MCF 10A (cell line): ENCODE results near the gene MIEF1. TPM values are rescaled to one million over a fixed set of nuclear protein-coding genes. Genes with fewer than 3 reads are reported as not detected.
A peak's percentile ranks its signal among the peaks of the same experiment; 100 is the strongest.

Source experiments
- BruUV-seq: library from RNA; stranded (reverse); fragments of 400-500 nt; replicated peaks from 2 replicates; lab custom pipeline; 2021; lab: Mats Ljungman, UMichigan
- CTCF ChIA-PET: fragments of 300-600 bp; sonication (Branson Sonifier 250); formaldehyde crosslinking; extraction: SDS; loops from one replicate; lab custom pipeline; 2021; ENCODE audit warnings: antibody characterized with exemption, inconsistent platforms; lab: Yijun Ruan, JAX
- POLR2A ChIA-PET: fragments of 300-600, 350-650 bp; sonication (Branson Sonifier 250); formaldehyde crosslinking; extraction: SDS; loops from one replicate; lab custom pipeline; 2020; ENCODE audit warnings: antibody characterized with exemption, inconsistent platforms; lab: Yijun Ruan, JAX
- DNase-seq: peaks from one replicate; pipeline ENCODE4 v3.0.0-alpha.2; 2018; ENCODE audit not compliant: unreplicated experiment
- H3K27ac Mint-ChIP-seq: one replicate; pipeline ENCODE4 v1.8.0; 2022; ENCODE audit warnings: mild to moderate bottlenecking, low read depth, mixed read lengths; ENCODE audit not compliant: unreplicated experiment
- H3K27me3 Mint-ChIP-seq: one replicate; pipeline ENCODE4 v1.8.0; 2022; ENCODE audit warnings: mixed read lengths; ENCODE audit not compliant: insufficient read depth, unreplicated experiment
- H3K36me3 Mint-ChIP-seq: one replicate; pipeline ENCODE4 v1.8.0; 2022; ENCODE audit warnings: mild to moderate bottlenecking, moderate library complexity, mixed read lengths; ENCODE audit not compliant: insufficient read depth, unreplicated experiment
- H3K4me1 Mint-ChIP-seq: one replicate; pipeline ENCODE4 v1.8.0; 2022; ENCODE audit warnings: mixed read lengths; ENCODE audit not compliant: insufficient read depth, unreplicated experiment
- H3K4me3 Mint-ChIP-seq: one replicate; pipeline ENCODE4 v1.8.0; 2022; ENCODE audit warnings: mild to moderate bottlenecking, moderate library complexity, mixed read lengths; ENCODE audit not compliant: unreplicated experiment
- H3K9me3 Mint-ChIP-seq: one replicate; pipeline ENCODE4 v1.8.0; 2022; ENCODE audit warnings: mixed read lengths; ENCODE audit not compliant: unreplicated experiment
- intact Hi-C: fragments of 100-400 bp; cut with micrococcal nuclease; formaldehyde crosslinking; loops from 2 replicates; pipeline ENCODE4 v1.14.1; 2022
- total RNA-seq: library from RNA; stranded (reverse); gene quantifications from 2 replicates; pipeline ENCODE4 v1.2.3, GENCODE V29; 2022
- TF ChIP-seq, protein P1 (sequence below): fragments of 200-600 bp; IDR thresholded peaks from one replicate; pipeline ENCODE4 v1.8.0; 2022; ENCODE audit warnings: antibody characterized with exemption, mild to moderate bottlenecking; ENCODE audit not compliant: unreplicated experiment

The MIEF1 gene
- total RNA-seq, 1 experiment from 2014 or later, result 40.2 TPM

DNA sequence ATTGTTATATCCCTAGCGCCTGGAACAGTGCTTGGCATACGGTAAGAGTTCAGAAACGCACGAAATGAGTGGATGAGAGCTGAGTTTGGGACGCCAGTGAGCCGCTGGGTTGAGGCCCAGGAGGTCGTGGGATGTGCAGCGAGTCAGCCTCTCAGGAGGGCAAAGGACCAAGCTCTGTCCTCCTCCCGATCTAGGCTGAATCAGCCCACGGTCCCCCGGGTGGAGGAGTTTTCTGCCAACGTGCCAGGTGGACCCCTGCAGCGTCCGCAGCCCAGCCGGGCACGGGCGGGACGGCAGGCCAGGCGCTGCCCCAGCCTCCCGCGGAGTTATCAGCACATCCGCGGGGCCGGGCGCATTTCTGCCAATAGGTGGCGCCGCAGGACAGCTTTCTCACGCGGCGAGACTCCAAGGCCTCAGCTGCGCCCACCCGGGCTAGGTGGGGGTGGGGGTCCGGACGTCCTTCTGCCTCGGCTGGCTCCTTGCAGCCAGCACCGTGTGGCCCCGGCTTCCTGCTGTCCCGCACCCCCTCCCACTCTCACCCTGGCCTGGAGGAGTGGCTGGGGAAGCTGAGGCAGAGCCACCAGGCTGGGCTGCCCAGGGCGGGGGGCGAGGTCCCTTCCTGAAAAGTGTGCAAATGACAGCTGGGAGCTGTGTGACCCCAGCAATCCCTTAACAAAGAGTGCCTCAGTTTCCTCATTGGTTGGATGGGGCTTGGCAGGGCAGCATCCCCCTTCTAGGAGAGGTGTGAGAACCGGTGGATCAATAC, 32.7 kb downstream of the MIEF1 start:
- Mint-ChIP-seq H3K36me3 (peaks cover 25% of the 10 kb centered on the region), H3K9me3 (no peaks in the 10 kb centered on the region), H3K27ac (no peak overlapping the region), H3K4me1 (peaks cover 24% of the 10 kb centered on the region), H3K4me3 (no peak overlapping the region), H3K27me3 (no peaks in the 10 kb centered on the region)
- BruUV-seq, result no TSS peak
- DNase-seq, result peak; percentile 70
- intact Hi-C loops, result loop anchor here (1.0 to 5.0 kb wide), 5 partner anchors 465 to 812 kb away; partner anchors contain the start of genes ADSL and TNRC6B
- TF ChIP-seq, protein P1, sequence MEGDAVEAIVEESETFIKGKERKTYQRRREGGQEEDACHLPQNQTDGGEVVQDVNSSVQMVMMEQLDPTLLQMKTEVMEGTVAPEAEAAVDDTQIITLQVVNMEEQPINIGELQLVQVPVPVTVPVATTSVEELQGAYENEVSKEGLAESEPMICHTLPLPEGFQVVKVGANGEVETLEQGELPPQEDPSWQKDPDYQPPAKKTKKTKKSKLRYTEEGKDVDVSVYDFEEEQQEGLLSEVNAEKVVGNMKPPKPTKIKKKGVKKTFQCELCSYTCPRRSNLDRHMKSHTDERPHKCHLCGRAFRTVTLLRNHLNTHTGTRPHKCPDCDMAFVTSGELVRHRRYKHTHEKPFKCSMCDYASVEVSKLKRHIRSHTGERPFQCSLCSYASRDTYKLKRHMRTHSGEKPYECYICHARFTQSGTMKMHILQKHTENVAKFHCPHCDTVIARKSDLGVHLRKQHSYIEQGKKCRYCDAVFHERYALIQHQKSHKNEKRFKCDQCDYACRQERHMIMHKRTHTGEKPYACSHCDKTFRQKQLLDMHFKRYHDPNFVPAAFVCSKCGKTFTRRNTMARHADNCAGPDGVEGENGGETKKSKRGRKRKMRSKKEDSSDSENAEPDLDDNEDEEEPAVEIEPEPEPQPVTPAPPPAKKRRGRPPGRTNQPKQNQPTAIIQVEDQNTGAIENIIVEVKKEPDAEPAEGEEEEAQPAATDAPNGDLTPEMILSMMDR, result peak; percentile 93
- ChIA-PET POLR2A (interaction anchor here (0.6 to 2.7 kb wide), 12 partner anchors 11 to 811 kb away, joined by 3 to 28 read pairs (median 4); partner anchors contain the start of genes ADSL, ATF4 and MIEF1), CTCF (interaction anchor here (0.6 to 26.5 kb wide), 41 partner anchors 9 to 1194 kb away, joined by 3 to 471 read pairs (median 4); partner anchors contain the start of gene ADSL)

DNA sequence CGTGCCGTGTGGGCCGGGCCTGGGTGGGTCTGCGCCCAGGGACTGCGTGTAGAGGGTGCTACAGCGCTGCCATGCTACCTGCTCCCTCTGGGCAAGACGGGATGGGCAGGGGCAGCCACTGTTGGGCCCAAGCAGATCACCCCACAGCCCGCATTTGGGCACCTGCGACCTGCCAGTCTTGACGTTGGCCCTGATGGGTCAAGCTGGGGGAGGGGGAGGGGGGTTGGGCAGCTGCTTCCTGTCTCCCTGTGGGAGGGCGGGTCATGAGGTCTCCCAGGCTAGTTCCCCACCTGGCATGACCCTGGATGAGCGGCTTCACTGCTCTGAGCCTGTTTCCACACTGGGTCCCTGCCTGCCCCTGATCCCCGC, 33.3 kb downstream of the MIEF1 start:
- H3K27ac Mint-ChIP-seq, result no peak overlapping the region
- H3K27me3 Mint-ChIP-seq, result no peaks in the 10 kb centered on the region
- ChIA-PET POLR2A (interaction anchor here (0.9 to 2.7 kb wide), 8 partner anchors 15 to 811 kb away, joined by 3 to 28 read pairs (median 5); partner anchors contain the start of genes ADSL, ATF4 and MIEF1), CTCF (interaction anchor here (0.6 to 26.5 kb wide), 22 partner anchors 8 to 866 kb away, joined by 3 to 471 read pairs (median 4); partner anchors contain the start of gene ADSL)
- H3K9me3 Mint-ChIP-seq, result no peaks in the 10 kb centered on the region
- H3K4me3 Mint-ChIP-seq, result no peak overlapping the region
- DNase-seq, result no peak
- peaks cover 19% of the 10 kb centered on the region for H3K36me3 Mint-ChIP-seq
- intact Hi-C loops, result loop anchor here (2.0 kb wide), 2 partner anchors 489 to 811 kb away; partner anchors contain the start of gene ADSL
- peaks cover 18% of the 10 kb centered on the region for H3K4me1 Mint-ChIP-seq
- TF ChIP-seq, protein P1, result no peak
- BruUV-seq, result no TSS peak

DNA sequence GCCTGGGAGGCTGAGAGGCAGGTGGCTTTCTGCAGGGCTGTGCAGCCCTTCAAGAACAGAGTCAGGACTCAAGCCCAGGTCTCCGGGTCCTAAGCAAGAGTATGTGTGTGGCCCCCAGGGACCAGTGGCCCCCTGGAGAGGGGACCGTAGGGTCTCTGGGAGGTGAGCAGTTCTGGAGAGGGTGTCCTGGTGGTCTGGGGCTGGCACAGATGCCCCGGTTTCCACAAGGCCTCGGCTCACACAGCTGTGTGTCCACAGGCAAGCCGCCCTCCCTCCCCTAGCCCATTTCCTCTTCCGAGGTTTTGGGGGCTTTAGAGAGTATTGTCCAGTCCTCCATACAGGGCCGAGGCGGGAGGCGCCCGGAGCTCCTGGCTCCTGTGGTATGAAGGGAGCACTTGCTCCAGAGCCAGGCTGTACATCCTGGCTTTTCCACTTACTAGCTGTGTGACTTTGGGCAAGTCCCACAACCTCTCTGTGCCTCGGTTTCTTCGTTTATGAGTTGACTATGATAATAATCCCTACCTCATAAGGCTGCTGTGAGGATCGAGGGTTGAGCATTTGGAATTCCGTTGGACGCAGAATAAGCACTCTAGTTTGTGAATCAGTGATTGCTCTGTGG, 33.9 kb downstream of the MIEF1 start:
- Mint-ChIP-seq H3K27me3 (no peaks in the 10 kb centered on the region), H3K4me1 (peaks cover 12% of the 10 kb centered on the region), H3K9me3 (no peaks in the 10 kb centered on the region), H3K36me3 (peaks cover 13% of the 10 kb centered on the region), H3K4me3 (no peak overlapping the region), H3K27ac (no peak overlapping the region)
- intact Hi-C loops, result loop anchor here (2.0 kb wide), 2 partner anchors 489 to 811 kb away; partner anchors contain the start of gene ADSL
- no peak for DNase-seq
- BruUV-seq, result no TSS peak
- CTCF ChIA-PET, result interaction anchor here (0.6 to 26.5 kb wide), 9 partner anchors 9 to 810 kb away, joined by 3 to 471 read pairs (median 4); partner anchors contain the start of gene ADSL
- POLR2A ChIA-PET, result interaction anchor here (0.7 to 2.7 kb wide), 3 partner anchors 11 to 507 kb away, joined by 3 to 28 read pairs (median 3); no protein-coding TSS in a partner anchor
- TF ChIP-seq, protein P1, result no peak
